Mucosa of rectum (tissue), 2 donors: ENCODE data around the gene SKAP2.

Experiments used
- H3K27ac ChIP-seq, 2 donors: one replicate each; pipeline ENCODE4 v1.7.0; 2013; ENCODE audit warnings: inconsistent platforms in 2 of 2, low read depth in 2 of 2, low read length in 2 of 2
- H3K27me3 ChIP-seq, 2 donors: one replicate each; pipeline ENCODE4 v1.7.0; 2013; ENCODE audit warnings: low read length in 2 of 2; ENCODE audit not compliant: control insufficient read depth in 2 of 2, insufficient read depth in 2 of 2
- H3K36me3 ChIP-seq, 2 donors: one replicate each; pipeline ENCODE4 v1.7.0; 2013; ENCODE audit warnings: low read length in 2 of 2; ENCODE audit not compliant: control insufficient read depth in 2 of 2, insufficient read depth in 2 of 2
- H3K4me1 ChIP-seq, 2 donors: one replicate each; pipeline ENCODE4 v1.7.0; 2013; ENCODE audit warnings: low read length in 2 of 2, mild to moderate bottlenecking in 1 of 2; ENCODE audit not compliant: control insufficient read depth in 2 of 2, insufficient read depth in 2 of 2
- H3K4me3 ChIP-seq, 2 donors: one replicate each; pipeline ENCODE4 v1.7.0; 2013; ENCODE audit warnings: low read length in 2 of 2
- H3K9ac ChIP-seq, 2 donors: one replicate each; pipeline ENCODE4 v1.7.0; 2013; ENCODE audit warnings: low read length in 2 of 2, low read depth in 1 of 2, mild to moderate bottlenecking in 1 of 2
- H3K9me3 ChIP-seq, 2 donors: one replicate each; pipeline ENCODE4 v1.7.0; 2013; ENCODE audit warnings: low read length in 2 of 2; ENCODE audit not compliant: control insufficient read depth in 2 of 2
- donor health status: healthy.
- donor health status: Normal muscosa, but diverticular disease.

Gene SKAP2

DNA sequence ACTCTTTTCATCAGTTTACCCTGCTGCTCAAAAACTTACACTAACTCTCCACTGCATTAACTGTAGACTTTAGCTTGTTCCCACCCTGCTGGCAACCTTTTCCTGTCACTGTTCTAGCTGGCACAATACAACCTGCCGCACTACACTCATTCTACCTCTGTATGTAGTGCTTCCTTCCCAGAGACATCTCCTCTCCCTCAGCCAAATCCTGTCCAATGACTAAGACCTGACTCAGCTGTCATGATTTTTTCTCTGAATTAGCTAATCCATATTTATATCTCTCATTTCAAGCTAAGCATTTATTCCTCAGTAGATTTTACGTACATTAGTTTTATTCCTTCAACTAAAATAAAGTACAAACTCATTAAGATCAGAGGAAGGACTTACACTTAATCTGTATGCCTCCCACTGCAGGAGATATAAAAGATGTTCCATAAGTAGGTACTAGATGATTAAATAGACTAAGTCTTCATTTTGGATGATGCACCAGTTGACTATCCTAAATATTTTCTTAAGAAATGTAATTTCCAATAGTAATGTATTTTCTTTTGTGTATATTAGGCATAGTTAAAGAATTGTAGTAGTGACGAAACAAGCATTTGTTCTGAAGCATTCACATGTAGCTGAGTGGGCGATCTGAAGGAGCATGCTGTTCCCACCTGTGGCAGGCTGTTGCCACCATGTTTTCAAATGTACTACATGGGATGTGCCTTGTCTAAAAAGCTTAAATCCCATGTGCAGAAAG lies 189.1 kb downstream of the SKAP2 start:
- Histone ChIP-seq H3K4me1 (no peaks in the 10 kb centered on the region), H3K9me3 (no peaks in the 10 kb centered on the region), H3K27me3 (no peaks in the 10 kb centered on the region), H3K4me3 (no peak overlapping the region), H3K9ac (no peak overlapping the region), H3K36me3 (no peaks in the 10 kb centered on the region), H3K27ac (no peak overlapping the region)

DNA sequence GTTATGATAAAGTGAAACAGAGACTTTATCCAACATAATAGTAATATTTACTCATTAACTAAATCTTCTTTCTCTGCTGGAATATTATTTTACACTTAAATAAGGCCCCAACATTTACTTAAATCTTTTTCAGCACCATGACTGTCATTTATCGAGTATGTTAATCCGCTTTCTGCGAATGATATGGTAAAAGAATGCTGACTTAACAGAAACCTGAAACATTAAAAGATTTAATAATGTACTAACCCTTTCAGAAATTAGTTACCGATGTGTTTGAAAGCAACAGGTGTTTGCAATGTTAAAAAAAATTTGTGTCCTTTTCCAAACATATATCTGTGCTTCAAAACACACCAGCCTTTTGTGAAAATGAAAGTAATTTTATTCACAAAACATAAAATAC lies 190.5 kb downstream of the SKAP2 start:
- Histone ChIP-seq H3K4me1 (no peaks in the 10 kb centered on the region), H3K4me3 (no peak overlapping the region), H3K36me3 (no peaks in the 10 kb centered on the region), H3K9me3 (no peaks in the 10 kb centered on the region), H3K27ac (no peak overlapping the region), H3K27me3 (no peaks in the 10 kb centered on the region), H3K9ac (no peak overlapping the region)

DNA sequence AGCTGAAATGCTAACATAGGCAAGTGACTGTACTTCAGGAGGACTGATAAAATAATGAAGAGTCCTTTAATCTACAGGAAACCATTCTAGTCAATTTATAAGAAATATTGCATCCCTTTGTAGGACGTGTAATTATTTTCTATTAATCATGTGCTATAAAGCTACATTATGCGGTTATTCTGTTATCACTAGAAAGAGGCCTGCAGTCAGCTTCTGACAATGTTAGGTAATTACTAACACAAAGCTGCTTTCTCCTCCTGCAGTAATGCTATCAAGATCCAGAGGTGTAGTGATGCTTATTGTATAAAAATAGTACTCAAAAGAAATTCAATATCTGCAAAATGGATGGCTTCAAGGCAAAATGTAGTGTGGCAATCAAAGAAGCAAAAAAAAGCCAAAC lies 191.1 kb downstream of the SKAP2 start:
- no peak overlapping the region for H3K4me3 ChIP-seq
- H3K9me3 ChIP-seq: no peaks in the 10 kb centered on the region
- no peaks in the 10 kb centered on the region for H3K27me3 ChIP-seq
- no peaks in the 10 kb centered on the region for H3K4me1 ChIP-seq
- no peak overlapping the region for H3K27ac ChIP-seq
- no peaks in the 10 kb centered on the region for H3K36me3 ChIP-seq
- no peak overlapping the region for H3K9ac ChIP-seq

DNA sequence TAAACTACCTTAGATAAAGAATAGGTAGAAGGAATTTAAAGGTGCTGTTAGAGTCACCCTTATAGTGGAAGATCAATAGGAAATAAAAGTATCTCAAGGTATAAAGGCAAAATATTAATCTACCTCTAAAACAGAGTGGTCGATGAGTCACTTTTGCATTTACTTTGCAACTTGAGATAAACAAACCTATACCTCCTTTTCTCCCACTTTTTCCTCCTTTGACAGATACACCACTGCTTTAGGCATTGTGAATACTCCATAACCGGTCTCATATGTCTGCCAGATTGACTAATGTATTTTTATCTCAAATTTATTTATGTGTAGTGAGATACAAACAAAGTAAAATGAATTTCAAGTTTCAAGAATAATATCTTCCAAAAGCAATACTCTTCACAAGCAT lies 193.5 kb downstream of the SKAP2 start:
- H3K9ac ChIP-seq: no peak overlapping the region
- H3K36me3 ChIP-seq: no peaks in the 10 kb centered on the region
- H3K4me3 ChIP-seq: no peak overlapping the region
- no peaks in the 10 kb centered on the region for H3K27me3 ChIP-seq
- no peaks in the 10 kb centered on the region for H3K9me3 ChIP-seq
- H3K27ac ChIP-seq: no peak overlapping the region
- H3K4me1 ChIP-seq: no peaks in the 10 kb centered on the region

DNA sequence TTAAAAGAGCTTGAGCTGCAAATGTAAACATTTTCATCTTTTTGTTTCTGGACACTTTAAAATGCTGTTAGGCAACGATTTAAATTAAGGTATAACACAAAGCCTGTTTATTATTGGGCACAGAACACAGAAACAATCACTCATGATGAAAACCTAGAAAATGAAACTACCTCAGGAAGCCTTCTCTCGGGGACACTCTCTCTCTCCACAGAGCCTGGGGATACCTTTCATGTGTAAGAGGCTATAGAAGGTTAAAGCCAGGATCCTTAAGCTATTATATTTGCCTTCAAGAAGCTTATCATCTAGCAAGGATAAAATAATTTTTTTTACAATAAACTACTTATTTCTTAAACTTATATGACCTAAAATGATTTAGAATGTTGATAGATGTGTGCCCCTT lies 194.1 kb downstream of the SKAP2 start:
- no peaks in the 10 kb centered on the region for H3K36me3 ChIP-seq
- H3K27me3 ChIP-seq: no peaks in the 10 kb centered on the region
- H3K9ac ChIP-seq: no peak overlapping the region
- no peak overlapping the region for H3K4me3 ChIP-seq
- no peak overlapping the region for H3K27ac ChIP-seq
- H3K4me1 ChIP-seq: no peaks in the 10 kb centered on the region
- no peaks in the 10 kb centered on the region for H3K9me3 ChIP-seq

DNA sequence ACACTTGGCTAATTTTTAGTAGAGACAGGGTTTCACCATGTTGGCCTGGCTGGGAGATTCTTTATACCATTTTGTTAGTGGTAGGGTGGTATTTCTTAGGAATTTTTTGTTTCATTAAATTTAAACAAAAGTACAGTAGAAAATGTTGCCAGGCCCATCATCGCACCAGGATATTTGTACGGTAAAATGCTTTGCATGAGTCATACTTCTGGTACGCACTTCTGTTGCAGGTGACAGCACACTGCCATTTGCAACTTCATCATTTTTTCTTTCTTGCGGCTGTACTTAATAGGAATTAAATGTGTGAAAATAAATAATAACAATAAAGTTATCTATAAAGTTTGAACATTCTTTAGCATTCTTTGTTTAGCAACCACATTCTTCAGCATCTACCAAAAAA lies 195.6 kb downstream of the SKAP2 start:
- H3K9me3 ChIP-seq: no peaks in the 10 kb centered on the region
- no peak overlapping the region for H3K27ac ChIP-seq
- no peaks in the 10 kb centered on the region for H3K27me3 ChIP-seq
- H3K9ac ChIP-seq: no peak overlapping the region
- peaks cover 0 to 5% of the 10 kb centered on the region in 2 donors for H3K4me1 ChIP-seq
- H3K4me3 ChIP-seq: no peak overlapping the region
- H3K36me3 ChIP-seq: no peaks in the 10 kb centered on the region

DNA sequence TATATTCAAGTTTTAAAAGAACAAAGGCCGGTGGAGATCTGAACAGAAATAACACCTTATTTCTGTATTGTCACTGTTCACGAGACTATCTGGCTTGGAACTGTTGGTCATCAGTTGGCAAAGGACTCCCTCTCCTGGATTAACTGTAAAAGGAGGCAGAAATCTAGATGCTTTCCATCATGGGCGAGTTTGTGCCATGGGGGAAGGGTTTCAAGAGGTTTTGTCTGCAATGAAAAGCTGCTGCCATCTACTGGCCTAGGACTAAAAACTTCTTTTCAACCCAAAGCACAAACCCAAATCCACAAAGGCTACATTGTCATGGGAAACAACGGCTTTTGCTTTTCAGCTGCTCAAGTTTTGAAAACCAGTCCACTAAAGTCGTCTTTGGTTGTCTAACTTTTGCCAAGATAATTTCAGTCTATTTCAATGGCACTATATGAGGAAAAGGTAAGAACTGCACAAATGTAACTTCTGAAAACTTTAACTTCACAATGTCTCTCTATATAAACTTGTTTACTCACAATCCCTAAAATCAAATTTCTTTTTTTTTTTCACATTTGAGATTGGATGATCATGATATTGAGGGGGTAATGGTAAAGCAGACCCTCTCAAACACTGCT lies 196.8 kb downstream of the SKAP2 start:
- H3K4me3 ChIP-seq: no peak overlapping the region
- H3K9me3 ChIP-seq: no peaks in the 10 kb centered on the region
- no peaks in the 10 kb centered on the region for H3K36me3 ChIP-seq
- H3K27me3 ChIP-seq: no peaks in the 10 kb centered on the region
- H3K4me1 ChIP-seq: peaks cover 0 to 5% of the 10 kb centered on the region in 2 donors
- H3K27ac ChIP-seq: no peak overlapping the region
- H3K9ac ChIP-seq: no peak overlapping the region

DNA sequence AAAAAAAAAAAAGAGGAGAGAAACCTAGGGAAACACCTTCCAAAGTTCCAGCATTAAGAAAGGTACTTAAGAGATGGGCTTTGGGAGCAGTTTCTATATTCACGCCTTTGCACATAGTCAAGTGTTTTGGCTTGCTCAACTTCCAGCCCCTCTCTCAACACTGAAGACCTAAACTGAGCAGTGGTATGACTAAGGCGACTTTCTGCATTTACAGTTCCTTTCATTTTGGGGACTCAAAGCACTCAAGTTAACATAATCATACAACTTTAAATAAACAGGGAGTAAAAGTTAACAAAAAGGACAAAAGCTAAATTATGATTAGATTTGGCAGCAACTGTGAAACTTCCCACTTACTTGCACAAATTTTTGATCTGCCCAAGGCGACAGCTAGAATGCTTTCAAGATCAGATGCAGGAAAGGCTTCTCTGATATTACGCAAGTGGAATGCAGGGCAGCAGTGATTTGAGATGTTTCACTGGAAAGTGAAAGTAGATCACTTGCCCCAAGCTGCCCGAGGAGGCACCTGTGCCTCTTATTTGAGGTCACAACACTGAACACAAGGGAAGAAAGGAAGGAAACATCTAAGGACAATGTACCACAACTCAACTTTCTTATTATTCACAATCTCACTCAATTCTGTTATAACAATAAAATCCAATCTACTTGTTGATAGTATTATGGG lies 199.5 kb downstream of the SKAP2 start:
- H3K4me1 ChIP-seq: peaks cover 0 to 5% of the 10 kb centered on the region in 2 donors
- no peaks in the 10 kb centered on the region for H3K9me3 ChIP-seq
- H3K4me3 ChIP-seq: no peak overlapping the region
- H3K27ac ChIP-seq: no peak overlapping the region
- no peak overlapping the region for H3K9ac ChIP-seq
- no peaks in the 10 kb centered on the region for H3K27me3 ChIP-seq
- H3K36me3 ChIP-seq: no peaks in the 10 kb centered on the region

DNA sequence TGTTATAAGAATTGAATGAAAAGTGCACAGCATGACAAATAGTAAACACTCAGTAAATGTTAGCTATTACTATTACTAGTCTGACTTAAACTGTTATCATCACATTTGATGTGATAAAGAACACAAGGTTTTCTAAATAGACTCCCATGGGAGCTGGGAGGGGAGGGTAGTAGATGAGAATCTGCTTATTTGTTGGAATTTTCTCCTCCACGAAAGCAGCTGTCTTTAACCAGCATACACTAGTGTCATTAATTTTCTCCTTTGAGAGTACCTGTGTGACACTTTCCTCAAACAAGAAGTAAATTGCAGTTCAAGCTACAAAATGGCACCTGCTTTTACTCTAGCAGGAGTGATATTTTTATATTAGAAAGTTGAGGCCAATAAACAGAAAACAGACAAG lies 200.1 kb downstream of the SKAP2 start:
- Histone ChIP-seq H3K9ac (no peak overlapping the region), H3K9me3 (no peaks in the 10 kb centered on the region), H3K4me1 (peaks cover 0 to 5% of the 10 kb centered on the region in 2 donors), H3K4me3 (no peak overlapping the region), H3K27ac (no peak overlapping the region), H3K27me3 (no peaks in the 10 kb centered on the region), H3K36me3 (no peaks in the 10 kb centered on the region)

DNA sequence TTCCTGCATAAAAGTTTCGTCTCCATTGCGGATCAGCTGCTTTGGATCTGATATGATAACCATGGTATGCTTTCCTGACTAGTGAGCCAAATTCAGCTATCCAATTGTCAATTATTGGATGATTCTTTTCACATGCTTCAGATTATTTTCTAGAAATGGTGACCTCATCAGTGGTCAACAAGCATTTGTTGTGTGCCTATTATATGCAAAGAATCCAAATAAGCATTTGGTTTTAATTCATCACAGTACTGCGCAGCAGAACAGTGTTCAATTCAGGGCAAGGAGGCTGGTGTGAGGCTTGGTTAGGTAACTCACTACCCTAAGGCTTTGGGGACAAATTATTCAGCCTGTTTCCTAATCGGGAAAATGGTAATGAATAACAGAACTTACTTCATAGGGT lies 200.5 kb downstream of the SKAP2 start:
- H3K4me3 ChIP-seq: no peak overlapping the region
- no peaks in the 10 kb centered on the region for H3K9me3 ChIP-seq
- H3K27ac ChIP-seq: no peak overlapping the region
- H3K4me1 ChIP-seq: peaks cover 0 to 5% of the 10 kb centered on the region in 2 donors
- no peaks in the 10 kb centered on the region for H3K27me3 ChIP-seq
- H3K9ac ChIP-seq: no peak overlapping the region
- no peaks in the 10 kb centered on the region for H3K36me3 ChIP-seq
